Fibroblast of skin of left quadriceps (primary cell): ENCODE results near the gene ARHGEF5.
"Not testable (repeated sequence)": the region's sequence is repeated elsewhere in the genome, so short reads cannot be mapped to it uniquely, and the experiment has no call there.

ENCODE experiments used
- DNase-seq, 2 experiments: peaks; one replicate each; pipeline ENCODE4 v3.0.0-alpha.2; 2013; ENCODE audit warnings: low read depth in 2 of 2

ARHGEF5 gene

GRCh38 chr7:144384071-144384470 is 28.9 kb downstream of the ARHGEF5 start:
- DNase-seq = no peak

- no peak for DNase-seq
Measured at GRCh38 chr7:144384555-144385245, 29.5 kb downstream of the ARHGEF5 start.

- DNase-seq = peak; percentile 56 to 65
Measured at GRCh38 chr7:144386741-144387140, 31.5 kb downstream of the ARHGEF5 start.

- no peak for DNase-seq
Measured at GRCh38 chr7:144388950-144389349, 33.7 kb downstream of the ARHGEF5 start.

- DNase-seq = no peak
Measured at GRCh38 chr7:144390481-144390880, 35.3 kb downstream of the ARHGEF5 start.

- DNase-seq = no peak
Measured at GRCh38 chr7:144391014-144391413, 35.8 kb downstream of the ARHGEF5 start.

- peak; percentile 29 to 36 for DNase-seq
Measured at GRCh38 chr7:144391823-144392255, 36.6 kb downstream of the ARHGEF5 start.

GRCh38 chr7:144397086-144397485 is 41.9 kb downstream of the ARHGEF5 start:
- DNase-seq = no peak

GRCh38 chr7:144398291-144398690 is 43.1 kb downstream of the ARHGEF5 start:
- no peak for DNase-seq

- DNase-seq = no peak
Measured at GRCh38 chr7:144398911-144399310, 43.7 kb downstream of the ARHGEF5 start.

- no peak for DNase-seq
Measured at GRCh38 chr7:144399946-144400345, 44.7 kb downstream of the ARHGEF5 start.

- DNase-seq = no peak
Measured at GRCh38 chr7:144401490-144401889, 46.3 kb downstream of the ARHGEF5 start.

GRCh38 chr7:144403102-144403501 is 47.9 kb downstream of the ARHGEF5 start:
- no peak for DNase-seq

GRCh38 chr7:144403649-144404061 is 48.5 kb downstream of the ARHGEF5 start, which contains the start of gene NOBOX:
Gene NOBOX, minus strand, starts transcription at chr7:144403693.
- DNase-seq = no peak

- DNase-seq = no peak
Measured at GRCh38 chr7:144404946-144405345, 49.7 kb downstream of the ARHGEF5 start.

GRCh38 chr7:144407266-144407931 is 52.2 kb downstream of the ARHGEF5 start:
- DNase-seq = no peak

- DNase-seq = peak in 1 of 2 experiments; percentile 13
Measured at GRCh38 chr7:144408121-144408520, 52.9 kb downstream of the ARHGEF5 start.

- DNase-seq = no peak
Measured at GRCh38 chr7:144410441-144410840, 55.2 kb downstream of the ARHGEF5 start.

- DNase-seq = no peak
Measured at GRCh38 chr7:144414815-144415214, 59.6 kb downstream of the ARHGEF5 start.

GRCh38 chr7:144415858-144416257 is 60.7 kb downstream of the ARHGEF5 start:
- no peak for DNase-seq

GRCh38 chr7:144416341-144416740 is 61.1 kb downstream of the ARHGEF5 start:
- DNase-seq = no peak

GRCh38 chr7:144418931-144419330 is 63.7 kb downstream of the ARHGEF5 start:
- DNase-seq = not testable (repeated sequence)

GRCh38 chr7:144427539-144427938 is 72.3 kb downstream of the ARHGEF5 start:
- DNase-seq = not testable (repeated sequence)
